DND-41 (cell line): ENCODE measurements around the gene ST7.

ENCODE experiments used
- ATAC-seq: fragments of 200-7000 bp; cut with Tn5 transposase; 3 replicates; pipeline ENCODE4 v1.9.1; 2021; ENCODE audit warnings: low read depth; ENCODE audit not compliant: insufficient read depth
- DNase-seq: peaks from one replicate; pipeline ENCODE4 v3.0.0-alpha.2; 2020
- H2AFZ ChIP-seq: 2 replicates; pipeline ENCODE4 v1.6.0; 2012; ENCODE audit warnings: low read depth, low read length
- H3K27ac ChIP-seq: 2 replicates; pipeline ENCODE4 v1.5.1; 2012; ENCODE audit warnings: low read length, inconsistent platforms
- H3K27me3 ChIP-seq: fragments of 200-600 bp; sonication (generic); 2 replicates; pipeline ENCODE4 v1.6.0; 2012; ENCODE audit warnings: low read length, mild to moderate bottlenecking, inconsistent platforms; ENCODE audit not compliant: insufficient read depth, poor library complexity
- H3K36me3 ChIP-seq: 2 replicates; pipeline ENCODE4 v1.5.1; 2012; ENCODE audit warnings: low read length, inconsistent platforms; ENCODE audit not compliant: insufficient read depth
- H3K4me1 ChIP-seq: 2 replicates; pipeline ENCODE4 v1.5.1; 2012; ENCODE audit warnings: mild to moderate bottlenecking, low read length; ENCODE audit not compliant: insufficient read depth
- H3K4me2 ChIP-seq: 2 replicates; pipeline ENCODE4 v1.6.0; 2012; ENCODE audit warnings: mild to moderate bottlenecking, moderate library complexity, low read length, inconsistent platforms; ENCODE audit not compliant: insufficient read depth
- H3K4me3 ChIP-seq, 2 experiments: fragments of 200-600 bp in 1 of 2; shearing (Covaris generic) in 1 of 2; 2 replicates each; pipeline ENCODE4 v1.5.1; 2012 to 2016; ENCODE audit warnings: inconsistent platforms in 2 of 2, low read length in 2 of 2, mild to moderate bottlenecking in 2 of 2, low read depth in 1 of 2, moderate library complexity in 1 of 2
- H3K79me2 ChIP-seq: 2 replicates; pipeline ENCODE4 v1.6.0; 2012; ENCODE audit warnings: low read length, inconsistent platforms; ENCODE audit not compliant: insufficient read depth
- H3K9ac ChIP-seq: 2 replicates; pipeline ENCODE4 v1.6.0; 2012; ENCODE audit warnings: low read depth, mild to moderate bottlenecking, inconsistent platforms, low read length, moderate library complexity
- H3K9me3 ChIP-seq: 2 replicates; pipeline ENCODE4 v1.5.1; 2012; ENCODE audit warnings: low read length, moderate library complexity, mild to moderate bottlenecking, inconsistent platforms; ENCODE audit not compliant: insufficient read depth, severe bottlenecking
- H4K20me1 ChIP-seq: 2 replicates; pipeline ENCODE4 v1.6.0; 2012; ENCODE audit warnings: low read length; ENCODE audit not compliant: insufficient read depth
- CTCF ChIP-seq: IDR thresholded peaks from 2 replicates; pipeline ENCODE4 v1.5.1; 2012; ENCODE audit warnings: borderline replicate concordance, low read length, moderate library complexity, mild to moderate bottlenecking; ENCODE audit not compliant: poor library complexity, severe bottlenecking; ENCODE audit errors: extremely low read depth
- EZH2 ChIP-seq: IDR thresholded peaks from 3 replicates; pipeline ENCODE4 v1.6.1; 2012; ENCODE audit warnings: borderline replicate concordance, low read depth, mild to moderate bottlenecking, moderate library complexity, low read length, inconsistent platforms; ENCODE audit not compliant: severe bottlenecking

Gene ST7

GRCh38 chr7:117230276-117231046, 277.2 kb downstream of the ST7 start:
- Histone ChIP-seq H4K20me1 (no peaks in the 10 kb centered on the region), H3K4me2 (no peak overlapping the region), H3K27ac (peak overlapping the region; percentile 57; the same call in 1 of the 2 replicates), H3K9me3 (no peaks in the 10 kb centered on the region), H3K4me1 (peaks cover 29% of the 10 kb centered on the region), H3K79me2 (no peaks in the 10 kb centered on the region), H3K36me3 (no peaks in the 10 kb centered on the region), H3K27me3 (peaks cover 12% of the 10 kb centered on the region), H3K9ac (no peak overlapping the region; the same call in 1 of the 2 replicates), H2AFZ (no peak overlapping the region), H3K4me3 (no peak overlapping the region)
- ATAC-seq (peak; percentile 56; the same call in 2 of the 3 replicates), DNase-seq (peak; percentile 14)
- TF ChIP-seq CTCF: no peak
- TF ChIP-seq EZH2: no peak

DNA sequence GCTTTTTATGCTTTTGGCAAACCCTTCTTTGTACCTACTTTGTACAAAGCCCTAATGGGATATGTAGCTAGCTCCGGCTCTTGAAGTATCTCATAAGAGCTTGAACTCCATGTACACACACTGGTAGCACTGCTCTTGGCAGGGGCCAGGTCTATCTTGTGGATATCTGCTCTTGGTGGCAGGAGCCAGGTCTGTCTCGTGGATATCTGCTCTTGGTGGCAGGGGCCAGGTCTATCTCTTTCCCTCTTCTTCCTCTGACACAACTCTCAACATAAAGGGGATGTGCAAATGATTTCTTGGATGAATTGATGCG, 277.7 kb downstream of the ST7 start:
- peak; percentile 50; the same call in 1 of the 3 replicates for ATAC-seq
- H3K36me3 ChIP-seq: no peaks in the 10 kb centered on the region
- H2AFZ ChIP-seq: no peak overlapping the region

DNA sequence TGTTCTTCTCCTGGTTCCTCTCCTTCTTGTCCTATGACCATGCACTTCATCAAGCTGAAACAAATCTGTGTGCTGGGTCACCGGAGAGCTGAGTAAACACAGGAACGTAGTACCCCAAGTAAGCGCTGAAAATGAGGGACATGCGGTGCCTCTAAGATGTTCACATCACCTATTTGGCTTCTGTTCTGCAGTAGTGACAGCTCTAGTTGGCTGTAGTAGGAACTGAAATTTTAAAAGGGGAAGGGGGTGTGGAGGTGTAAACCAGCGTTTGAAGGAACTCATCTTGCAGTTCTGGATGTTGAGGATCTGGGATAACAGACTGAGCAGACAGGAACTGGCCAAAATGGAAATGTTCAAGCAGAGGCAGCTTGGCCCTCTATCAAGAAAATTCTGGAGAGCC, 284.3 kb downstream of the ST7 start:
- Histone ChIP-seq H3K9ac (no peak overlapping the region), H4K20me1 (no peaks in the 10 kb centered on the region), H3K4me3 (no peak overlapping the region), H3K27me3 (no peaks in the 10 kb centered on the region), H3K4me1 (no peaks in the 10 kb centered on the region), H3K27ac (no peak overlapping the region), H3K36me3 (no peaks in the 10 kb centered on the region), H3K79me2 (no peaks in the 10 kb centered on the region), H3K4me2 (no peak overlapping the region), H3K9me3 (no peaks in the 10 kb centered on the region), H2AFZ (no peak overlapping the region)
- TF ChIP-seq EZH2 (no peak), CTCF (no peak)
- ATAC-seq: no peak
- no peak for DNase-seq

More for the DNA sequence above, 277.7 kb downstream of the ST7 start:
- peaks cover 8% of the 10 kb centered on the region for H3K27me3 ChIP-seq
- H3K79me2 ChIP-seq: no peaks in the 10 kb centered on the region
- H3K4me2 ChIP-seq: no peak overlapping the region
- no peak overlapping the region for H3K4me3 ChIP-seq
- H3K27ac ChIP-seq: peak overlapping the region; percentile 57; the same call in 1 of the 2 replicates
- H3K9me3 ChIP-seq: no peaks in the 10 kb centered on the region
- H3K4me1 ChIP-seq: peaks cover 29% of the 10 kb centered on the region
- no peaks in the 10 kb centered on the region for H4K20me1 ChIP-seq
- no peak overlapping the region for H3K9ac ChIP-seq
- DNase-seq: no peak
- TF ChIP-seq EZH2: no peak
- TF ChIP-seq CTCF: no peak
